Parathyroid adenoma (tissue), 2 donors: ENCODE data around the gene ICE1.
"Not testable (repeated sequence)": the region's sequence is repeated elsewhere in the genome, so short reads cannot be mapped to it uniquely, and the experiment has no call there.

Source experiments
- H2AFZ ChIP-seq: fragments of 300-600 bp; sonication (generic); one replicate; pipeline ENCODE4 v1.7.0; 2017; ENCODE audit warnings: antibody characterized with exemption, mild to moderate bottlenecking
- H3K27ac ChIP-seq: fragments of 300-600 bp; sonication (generic); one replicate; pipeline ENCODE4 v1.7.0; 2017
- H3K27me3 ChIP-seq: fragments of 300-600 bp; sonication (generic); one replicate; pipeline ENCODE4 v1.7.0; 2017; ENCODE audit warnings: low read length; ENCODE audit not compliant: control insufficient read depth, insufficient read depth
- H3K36me3 ChIP-seq: fragments of 300-600 bp; sonication (generic); one replicate; pipeline ENCODE4 v1.7.0; 2017; ENCODE audit warnings: low read length; ENCODE audit not compliant: control insufficient read depth, insufficient read depth
- H3K4me1 ChIP-seq: fragments of 300-600 bp; sonication (generic); one replicate; pipeline ENCODE4 v1.7.0; 2017; ENCODE audit warnings: control low read depth
- H3K4me2 ChIP-seq: fragments of 300-600 bp; sonication (generic); one replicate; pipeline ENCODE4 v1.7.0; 2017; ENCODE audit warnings: low read length
- H3K4me3 ChIP-seq: fragments of 300-600 bp; sonication (generic); one replicate; pipeline ENCODE4 v1.7.0; 2017; ENCODE audit warnings: low read depth, low read length
- H3K79me2 ChIP-seq: fragments of 300-600 bp; sonication (generic); one replicate; pipeline ENCODE4 v1.7.0; 2017; ENCODE audit warnings: control low read depth
- H3K9ac ChIP-seq: fragments of 300-600 bp; sonication (generic); one replicate; pipeline ENCODE4 v1.7.0; 2017; ENCODE audit warnings: mild to moderate bottlenecking
- H3K9me3 ChIP-seq: fragments of 300-600 bp; sonication (generic); one replicate; pipeline ENCODE4 v1.7.0; 2017; ENCODE audit warnings: low read length; ENCODE audit not compliant: control insufficient read depth
- TF ChIP-seq, protein P1 (sequence below): fragments of 300-600 bp; sonication (generic); IDR thresholded peaks from one replicate; pipeline ENCODE4 v1.7.0; 2017; ENCODE audit warnings: antibody characterized with exemption, mild to moderate bottlenecking
- donor health status: primary hyperparathyroidism.

The ICE1 gene

DNA sequence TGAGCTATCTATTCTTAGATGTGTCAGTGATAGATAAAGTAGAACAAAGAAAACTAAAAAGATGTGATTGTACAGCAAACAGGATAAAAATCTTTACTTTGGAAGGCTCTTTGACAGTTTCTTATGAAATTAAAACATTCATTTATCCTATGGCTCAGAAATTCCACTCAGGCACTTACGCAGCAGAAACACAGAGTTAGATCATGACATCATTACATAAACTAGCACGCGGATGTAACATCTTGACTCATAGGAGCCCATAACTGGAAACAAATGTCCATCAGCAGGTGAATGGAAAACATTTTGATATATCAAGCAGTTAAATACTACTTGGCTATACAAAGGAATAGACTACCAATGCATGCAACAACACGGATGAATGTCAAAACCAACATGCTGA lies 45.3 kb downstream of the ICE1 start:
- no peaks in the 10 kb centered on the region for H3K27me3 ChIP-seq
- no peaks in the 10 kb centered on the region for H3K36me3 ChIP-seq
- no peaks in the 10 kb centered on the region for H3K4me1 ChIP-seq
- H3K4me2 ChIP-seq = no peak overlapping the region
- no peak overlapping the region for H3K9ac ChIP-seq
- H3K9me3 ChIP-seq = no peaks in the 10 kb centered on the region
- no peak overlapping the region for H2AFZ ChIP-seq
- TF ChIP-seq, protein P1, sequence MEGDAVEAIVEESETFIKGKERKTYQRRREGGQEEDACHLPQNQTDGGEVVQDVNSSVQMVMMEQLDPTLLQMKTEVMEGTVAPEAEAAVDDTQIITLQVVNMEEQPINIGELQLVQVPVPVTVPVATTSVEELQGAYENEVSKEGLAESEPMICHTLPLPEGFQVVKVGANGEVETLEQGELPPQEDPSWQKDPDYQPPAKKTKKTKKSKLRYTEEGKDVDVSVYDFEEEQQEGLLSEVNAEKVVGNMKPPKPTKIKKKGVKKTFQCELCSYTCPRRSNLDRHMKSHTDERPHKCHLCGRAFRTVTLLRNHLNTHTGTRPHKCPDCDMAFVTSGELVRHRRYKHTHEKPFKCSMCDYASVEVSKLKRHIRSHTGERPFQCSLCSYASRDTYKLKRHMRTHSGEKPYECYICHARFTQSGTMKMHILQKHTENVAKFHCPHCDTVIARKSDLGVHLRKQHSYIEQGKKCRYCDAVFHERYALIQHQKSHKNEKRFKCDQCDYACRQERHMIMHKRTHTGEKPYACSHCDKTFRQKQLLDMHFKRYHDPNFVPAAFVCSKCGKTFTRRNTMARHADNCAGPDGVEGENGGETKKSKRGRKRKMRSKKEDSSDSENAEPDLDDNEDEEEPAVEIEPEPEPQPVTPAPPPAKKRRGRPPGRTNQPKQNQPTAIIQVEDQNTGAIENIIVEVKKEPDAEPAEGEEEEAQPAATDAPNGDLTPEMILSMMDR = no peak
- no peaks in the 10 kb centered on the region for H3K79me2 ChIP-seq
- no peak overlapping the region for H3K4me3 ChIP-seq
- no peak overlapping the region for H3K27ac ChIP-seq

DNA sequence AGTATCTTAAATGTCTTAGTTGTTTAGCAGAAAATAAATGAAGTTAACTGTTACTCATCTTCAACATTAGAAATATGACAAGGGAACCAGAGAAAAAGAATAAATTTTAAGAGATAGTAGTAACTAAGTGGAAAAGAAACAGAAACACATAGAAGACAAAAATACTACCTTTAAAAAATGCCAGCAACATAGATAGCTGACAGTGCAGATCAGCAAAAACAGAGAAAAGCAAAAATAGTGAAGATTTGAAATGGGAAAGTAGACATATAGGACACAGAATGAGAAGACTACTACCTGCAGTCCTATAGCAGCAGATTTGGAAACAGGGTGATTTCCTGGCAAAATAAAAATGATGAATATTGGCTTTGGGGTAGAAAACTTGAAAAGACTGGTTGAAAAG lies 48.5 kb downstream of the ICE1 start:
- Histone ChIP-seq H3K4me3 (no peak overlapping the region), H3K36me3 (no peaks in the 10 kb centered on the region), H3K4me1 (no peaks in the 10 kb centered on the region), H2AFZ (no peak overlapping the region), H3K4me2 (no peak overlapping the region), H3K9ac (no peak overlapping the region), H3K9me3 (no peaks in the 10 kb centered on the region), H3K27ac (no peak overlapping the region), H3K27me3 (no peaks in the 10 kb centered on the region), H3K79me2 (no peaks in the 10 kb centered on the region)
- TF ChIP-seq, protein P1 = no peak

DNA sequence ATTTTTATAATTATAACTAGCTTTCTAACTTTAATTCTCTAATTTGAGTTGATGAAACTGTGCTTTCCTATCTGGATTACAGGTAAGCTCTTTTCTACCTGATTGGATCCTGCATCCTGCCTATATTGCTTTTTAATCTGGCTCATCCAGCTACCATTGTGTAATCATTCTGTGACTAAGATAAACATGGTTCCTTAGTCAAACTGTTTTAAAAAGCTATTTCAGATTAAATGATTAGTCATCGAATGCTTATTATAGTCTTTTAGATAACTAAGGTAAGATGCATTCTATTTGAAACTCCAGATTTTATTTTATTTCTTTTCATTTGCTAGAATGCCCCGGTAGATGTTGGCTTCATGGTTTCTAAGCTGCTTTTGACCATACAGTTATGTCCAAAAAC lies 50.7 kb downstream of the ICE1 start:
- no peak overlapping the region for H3K4me3 ChIP-seq
- no peaks in the 10 kb centered on the region for H3K79me2 ChIP-seq
- H2AFZ ChIP-seq = no peak overlapping the region
- H3K36me3 ChIP-seq = no peaks in the 10 kb centered on the region
- no peak overlapping the region for H3K4me2 ChIP-seq
- H3K27ac ChIP-seq = no peak overlapping the region
- no peaks in the 10 kb centered on the region for H3K4me1 ChIP-seq
- TF ChIP-seq, protein P1 = no peak
- no peaks in the 10 kb centered on the region for H3K9me3 ChIP-seq
- no peak overlapping the region for H3K9ac ChIP-seq
- no peaks in the 10 kb centered on the region for H3K27me3 ChIP-seq

DNA sequence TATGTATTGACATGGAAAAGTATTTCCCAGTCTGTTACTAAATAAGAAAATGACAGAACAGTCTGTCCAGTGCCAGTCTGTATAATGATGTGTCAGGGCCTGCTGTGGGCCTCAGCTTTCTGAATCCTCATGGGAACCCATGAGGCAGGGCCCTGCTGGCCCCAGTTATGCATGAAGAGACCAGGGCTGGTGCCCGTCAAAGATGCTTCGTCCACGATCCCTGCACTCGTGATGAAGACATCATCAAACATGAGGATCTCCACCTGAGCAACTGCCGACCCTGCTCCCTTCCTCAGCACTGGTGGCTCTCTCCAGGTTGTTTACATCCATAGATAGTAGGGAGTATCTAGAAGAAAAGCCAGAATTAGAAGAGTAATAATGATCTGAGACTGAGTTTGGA lies 52.5 kb downstream of the ICE1 start:
- Histone ChIP-seq H3K27me3 (no peaks in the 10 kb centered on the region), H3K27ac (no peak overlapping the region), H3K79me2 (no peaks in the 10 kb centered on the region), H3K4me2 (no peak overlapping the region), H3K9me3 (no peaks in the 10 kb centered on the region), H3K9ac (no peak overlapping the region), H3K4me1 (no peaks in the 10 kb centered on the region), H3K36me3 (no peaks in the 10 kb centered on the region), H3K4me3 (no peak overlapping the region), H2AFZ (no peak overlapping the region)
- TF ChIP-seq, protein P1 = no peak

DNA sequence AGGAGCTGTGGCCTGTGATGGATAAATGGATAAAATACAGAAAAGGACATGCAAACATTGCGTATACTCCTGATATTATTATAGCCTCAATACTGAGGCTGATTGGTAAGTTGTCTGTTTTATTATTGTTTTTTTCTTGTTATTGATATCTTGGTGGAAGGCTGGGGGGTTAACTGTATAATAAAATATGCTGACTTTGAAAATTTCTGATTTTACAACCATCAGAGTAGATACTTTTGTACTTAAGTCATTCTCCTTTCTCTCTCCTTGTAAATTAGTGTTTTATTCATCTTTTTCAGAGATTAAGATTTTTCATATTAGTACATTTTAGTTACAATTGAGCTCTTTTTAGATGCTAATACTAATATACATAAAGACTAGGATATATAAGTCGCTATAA lies 53.5 kb downstream of the ICE1 start:
- Histone ChIP-seq H3K4me3 (no peak overlapping the region), H3K9ac (no peak overlapping the region), H3K36me3 (no peaks in the 10 kb centered on the region), H3K4me1 (peaks cover 8% of the 10 kb centered on the region), H3K27me3 (no peaks in the 10 kb centered on the region), H3K79me2 (no peaks in the 10 kb centered on the region), H3K27ac (no peak overlapping the region), H2AFZ (no peak overlapping the region), H3K4me2 (no peak overlapping the region), H3K9me3 (no peaks in the 10 kb centered on the region)
- TF ChIP-seq, protein P1 = no peak

DNA sequence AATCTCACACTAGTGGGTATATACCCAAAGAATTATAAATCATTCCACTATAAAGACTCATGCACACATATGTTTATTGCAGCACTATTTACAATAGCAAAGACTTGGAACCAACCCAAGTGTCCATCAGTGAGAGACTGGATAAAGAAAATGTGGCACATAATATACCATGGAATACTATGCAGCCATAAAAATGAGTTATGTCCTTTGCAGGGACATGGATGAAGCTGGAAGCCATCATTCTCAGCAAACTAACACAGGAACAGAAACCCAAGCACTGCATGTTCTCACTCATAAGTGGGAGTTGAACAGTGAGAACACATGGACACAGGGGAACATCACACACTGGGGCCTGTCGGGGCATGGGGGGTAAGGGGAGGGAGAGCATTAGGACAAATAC lies 57.1 kb downstream of the ICE1 start:
- peaks cover 32% of the 10 kb centered on the region for H3K4me1 ChIP-seq
- H3K9ac ChIP-seq, H3K27ac ChIP-seq, H3K4me2 ChIP-seq, H3K36me3 ChIP-seq, H3K79me2 ChIP-seq, H2AFZ ChIP-seq, H3K27me3 ChIP-seq, H3K4me3 ChIP-seq, H3K9me3 ChIP-seq: not testable (repeated sequence)
